Measurements from ENCODE around the gene TRABD.

Gene TRABD

GRCh38 chr22:50175191-50175461 is 10.6 kb upstream of the TRABD start:
- no peak for DNase-seq

DNA sequence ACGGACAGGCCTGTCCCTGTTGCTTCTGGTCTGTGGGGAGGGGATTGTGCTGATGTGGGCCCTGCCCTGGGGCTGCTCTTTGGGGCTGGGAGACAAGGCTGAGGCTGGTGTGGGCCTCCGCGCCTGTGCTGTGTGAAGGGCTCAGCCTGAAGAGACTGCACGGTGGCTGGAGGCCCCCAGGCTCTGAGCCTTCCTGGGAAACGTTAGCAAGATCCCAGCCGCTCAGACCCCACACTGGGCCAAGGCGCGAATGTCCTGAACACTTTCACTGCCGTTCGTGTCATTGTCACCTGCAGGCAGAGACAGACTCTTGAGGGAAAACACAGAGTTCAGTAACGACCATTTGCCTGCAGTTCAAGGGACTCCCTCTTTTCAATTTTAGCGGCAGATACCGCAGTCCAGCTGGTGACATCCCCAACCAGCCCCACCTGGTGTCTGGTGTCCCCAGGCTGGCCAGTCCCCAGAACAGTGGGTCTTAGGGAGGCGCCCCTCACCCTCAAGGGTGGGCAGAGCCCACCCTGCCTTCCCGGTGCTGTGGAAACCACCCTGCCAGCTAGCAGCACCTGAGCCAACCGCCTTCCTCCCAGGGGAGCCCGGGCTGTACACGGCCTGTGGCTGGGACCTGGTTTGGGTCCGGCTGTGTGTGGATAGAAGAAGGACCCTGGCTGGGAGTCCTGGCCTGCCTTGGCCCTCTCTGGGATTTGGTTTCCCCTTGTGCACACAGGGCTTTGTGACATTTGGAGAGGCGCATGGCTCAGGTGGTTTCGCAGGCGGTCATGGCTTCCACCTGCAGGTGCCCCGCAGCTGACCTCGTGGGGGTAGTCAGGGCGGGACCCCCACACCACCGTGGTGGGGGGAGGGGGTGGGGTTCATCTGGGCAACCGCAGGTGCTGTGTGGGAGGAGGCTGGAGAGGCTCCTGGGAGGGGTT is 9.5 kb upstream of the TRABD start:
- no peak for DNase-seq

DNA sequence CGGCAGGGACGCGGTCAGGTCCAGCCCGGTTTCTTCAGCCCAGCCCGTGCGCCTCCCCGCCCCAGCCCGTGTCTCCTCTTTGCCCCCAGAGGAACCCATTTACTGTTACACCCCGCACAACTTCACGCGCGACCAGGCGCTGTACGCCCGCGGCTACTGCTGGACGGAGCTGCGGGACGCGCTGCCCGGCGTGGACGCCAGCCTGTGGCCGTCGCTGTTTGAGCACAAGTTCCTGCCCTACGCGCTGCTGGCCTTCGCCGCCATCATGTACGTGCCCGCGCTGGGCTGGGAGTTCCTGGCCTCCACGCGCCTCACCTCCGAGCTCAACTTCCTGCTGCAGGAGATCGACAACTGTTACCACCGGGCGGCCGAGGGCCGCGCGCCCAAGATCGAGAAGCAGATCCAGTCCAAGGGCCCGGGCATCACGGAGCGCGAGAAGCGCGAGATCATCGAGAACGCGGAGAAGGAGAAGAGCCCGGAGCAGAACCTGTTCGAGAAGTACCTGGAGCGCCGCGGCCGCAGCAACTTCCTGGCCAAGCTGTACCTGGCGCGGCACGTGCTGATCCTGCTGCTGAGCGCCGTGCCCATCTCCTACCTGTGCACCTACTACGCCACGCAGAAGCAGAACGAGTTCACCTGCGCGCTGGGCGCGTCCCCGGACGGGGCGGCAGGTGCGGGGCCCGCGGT is 8.7 kb upstream of the TRABD start:
- no peak for DNase-seq

GRCh38 chr22:50177537-50178470 is 7.9 kb upstream of the TRABD start:
- no peak for DNase-seq

DNA sequence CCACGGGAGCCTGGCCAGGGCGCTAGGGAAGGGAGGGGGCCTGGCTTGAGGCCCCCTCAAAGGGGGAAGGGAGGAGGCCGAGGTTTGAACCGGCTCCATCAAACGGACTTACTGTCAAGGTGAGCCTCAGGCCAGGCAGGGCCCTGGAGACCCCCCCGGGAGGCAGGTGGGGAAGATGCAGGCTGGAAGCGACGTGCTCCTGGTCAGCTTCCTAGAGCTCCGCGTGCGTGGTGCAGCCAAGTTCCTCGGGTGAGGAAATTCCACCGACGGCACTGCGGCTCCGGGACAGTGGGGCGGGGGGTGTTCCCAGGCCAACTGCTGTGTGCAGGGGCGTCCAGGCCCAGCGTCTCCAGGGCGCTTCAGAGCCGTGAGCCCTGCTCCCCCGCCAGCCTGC is 7.2 kb upstream of the TRABD start:
- no peak for DNase-seq

GRCh38 chr22:50178871-50179869 is 6.5 kb upstream of the TRABD start:
- DNase-seq, result no peak

GRCh38 chr22:50179937-50180726 is 5.6 kb upstream of the TRABD start:
- DNase-seq, result no peak

- DNase-seq, result no peak
These were observed 4.8 kb upstream of the TRABD start for GRCh38 chr22:50180727-50181521.

GRCh38 chr22:50182176-50183081 is 3.3 kb upstream of the TRABD start:
- no peak for DNase-seq

GRCh38 chr22:50183141-50183971 is 2.4 kb upstream of the TRABD start:
- DNase-seq, result no peak

- no peak for DNase-seq
These were observed 1.5 kb upstream of the TRABD start for GRCh38 chr22:50184004-50184901.

GRCh38 chr22:50184902-50185374 is 775 bp upstream of the TRABD start:
- no peak for DNase-seq

DNA sequence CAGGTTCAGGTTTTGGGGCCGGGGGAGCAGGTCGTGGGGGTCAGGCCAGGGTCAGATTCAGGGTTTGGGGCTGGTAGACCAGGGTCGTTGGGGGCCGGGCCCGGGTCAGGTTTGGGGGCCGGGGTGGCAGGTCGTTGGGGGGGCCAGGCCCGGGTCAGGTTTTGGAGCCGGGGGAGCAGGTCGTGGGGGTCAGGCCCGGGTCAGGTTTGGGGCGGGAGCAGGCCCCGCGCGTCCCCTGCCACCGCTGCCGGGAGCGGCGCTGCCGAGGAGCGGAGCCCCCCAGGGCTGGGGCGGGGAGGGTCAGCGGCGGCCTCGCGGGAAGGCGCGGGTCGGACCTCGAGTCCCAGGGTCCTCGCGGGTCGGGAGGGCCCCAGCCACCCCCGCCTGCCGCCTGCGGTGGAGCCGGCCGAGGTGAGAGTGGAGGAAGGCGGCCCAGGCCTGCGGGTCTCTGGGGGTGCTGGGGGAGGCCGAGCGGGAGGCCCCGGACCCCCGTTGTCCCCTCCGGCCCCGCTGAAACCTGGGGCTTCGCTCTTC is 535 bp downstream of the TRABD start:
- no peak for DNase-seq

DNA sequence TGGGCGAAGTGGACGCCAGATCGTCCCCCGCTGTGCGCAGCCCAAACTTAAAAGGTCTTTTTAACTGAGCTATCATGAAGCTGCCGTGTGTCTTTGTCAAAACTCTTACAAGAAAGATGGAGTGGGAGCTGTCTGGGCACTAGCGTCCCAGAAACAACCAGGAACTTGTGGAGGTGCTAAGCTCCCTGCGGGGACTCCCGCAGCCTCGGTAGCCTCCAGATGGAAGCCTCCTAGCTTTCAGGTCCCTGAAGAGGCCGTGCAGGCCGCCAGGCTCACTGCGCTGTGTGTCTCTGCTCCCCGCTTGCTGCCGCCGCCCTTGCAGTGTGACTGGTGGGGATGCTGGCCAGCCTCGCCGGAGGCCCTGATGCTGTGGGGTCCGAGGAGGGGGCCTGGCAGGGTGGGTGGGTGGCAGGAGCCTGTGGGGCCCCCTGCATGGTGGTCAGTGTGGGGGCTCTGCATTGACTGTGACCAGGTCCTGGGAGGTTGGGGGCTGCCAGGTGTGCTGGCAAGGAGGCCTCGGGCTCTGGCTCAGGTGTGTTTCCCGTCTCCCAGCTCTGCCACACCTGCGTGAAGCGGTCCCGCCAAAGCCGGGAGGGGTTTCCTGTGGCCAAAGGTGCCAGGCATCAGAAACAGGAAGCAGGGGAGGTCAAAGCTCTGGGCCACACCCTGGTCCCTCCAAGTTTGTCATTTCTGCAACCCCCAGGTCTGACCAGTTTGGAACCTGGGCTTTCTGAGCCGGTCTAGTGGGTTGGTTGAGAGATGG is 1.2 kb downstream of the TRABD start:
- peak; percentile 39 for DNase-seq

- DNase-seq, result no peak
These were observed 2.6 kb downstream of the TRABD start for GRCh38 chr22:50188356-50188755.
